GM18502 (cell line): Measurements from ENCODE around the gene SORCS3.
"Not testable (repeated sequence)": the region's sequence is repeated elsewhere in the genome, so short reads cannot be mapped to it uniquely, and the experiment has no call there.

Experiments used
- ATAC-seq: cut with Tn5 transposase; IDR thresholded peaks from one replicate; pipeline ENCODE4 v1.9.1; 2021; ENCODE audit warnings: mild to moderate bottlenecking; ENCODE audit not compliant: unreplicated experiment, poor library complexity

Gene SORCS3

DNA sequence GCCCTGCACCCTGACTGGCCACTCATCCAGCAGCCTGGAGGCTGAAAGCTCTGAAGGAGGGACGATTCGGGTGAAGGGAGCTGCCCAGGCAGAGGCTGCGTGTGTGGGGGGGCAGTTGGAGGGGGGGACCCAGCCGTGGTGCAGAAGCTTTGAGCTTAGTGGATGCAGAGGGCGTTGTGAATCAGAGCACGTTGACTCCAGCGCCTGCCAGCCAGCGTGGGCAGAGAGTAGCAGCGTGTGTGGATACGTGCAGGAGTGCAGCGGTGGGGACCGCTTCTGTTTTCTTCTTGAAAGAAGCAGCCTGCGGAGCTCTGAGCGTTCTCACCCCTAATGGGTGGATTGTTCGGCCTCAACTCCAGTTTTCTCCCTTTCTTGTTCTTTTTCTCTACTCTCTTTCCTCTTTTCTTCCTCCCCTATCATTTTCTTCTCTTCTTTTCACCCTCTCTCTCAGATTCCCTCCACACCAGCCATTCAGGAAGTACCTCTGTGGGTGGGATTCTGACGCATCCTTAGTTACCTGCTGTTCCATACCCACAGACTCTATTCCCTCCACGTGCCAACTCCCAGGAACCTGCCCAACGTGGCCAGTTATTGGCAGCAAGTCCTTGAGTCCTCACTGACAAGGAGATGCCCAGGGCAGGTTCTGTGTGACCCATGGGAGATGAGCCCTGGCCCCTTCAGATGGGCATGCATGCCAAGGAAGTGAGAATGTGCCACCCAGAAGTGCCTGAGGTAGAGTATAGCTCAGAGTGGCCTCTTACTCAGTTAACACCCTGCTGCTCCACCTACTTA lies 47.4 kb downstream of the SORCS3 start:
- ATAC-seq, result no peak

GRCh38 chr10:104689105-104689504 lies 48.0 kb downstream of the SORCS3 start:
- ATAC-seq, result no peak

DNA sequence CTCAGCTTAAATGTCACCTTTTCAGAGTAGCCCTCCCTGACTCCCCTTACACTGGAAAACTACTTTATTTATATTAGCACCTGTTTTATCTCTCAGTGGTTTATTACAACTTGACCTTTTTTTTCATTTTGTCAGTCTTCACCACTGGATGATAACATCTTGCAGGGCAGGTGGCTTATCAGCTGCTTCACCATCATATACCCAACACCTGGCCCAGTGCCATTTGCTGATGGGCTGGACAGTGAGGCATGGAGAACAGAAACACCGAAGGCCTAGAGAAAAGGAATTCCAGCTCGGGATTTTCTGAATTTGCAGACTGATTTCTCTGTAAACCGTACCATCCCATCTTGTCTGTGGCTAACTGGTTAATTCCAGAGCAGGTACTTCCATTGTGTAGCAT lies 48.5 kb downstream of the SORCS3 start:
- ATAC-seq, result no peak

- ATAC-seq, result no peak
Measured at GRCh38 chr10:104690101-104690500, 49.0 kb downstream of the SORCS3 start.

- ATAC-seq, result no peak
Measured at GRCh38 chr10:104690959-104691358, 49.9 kb downstream of the SORCS3 start.

DNA sequence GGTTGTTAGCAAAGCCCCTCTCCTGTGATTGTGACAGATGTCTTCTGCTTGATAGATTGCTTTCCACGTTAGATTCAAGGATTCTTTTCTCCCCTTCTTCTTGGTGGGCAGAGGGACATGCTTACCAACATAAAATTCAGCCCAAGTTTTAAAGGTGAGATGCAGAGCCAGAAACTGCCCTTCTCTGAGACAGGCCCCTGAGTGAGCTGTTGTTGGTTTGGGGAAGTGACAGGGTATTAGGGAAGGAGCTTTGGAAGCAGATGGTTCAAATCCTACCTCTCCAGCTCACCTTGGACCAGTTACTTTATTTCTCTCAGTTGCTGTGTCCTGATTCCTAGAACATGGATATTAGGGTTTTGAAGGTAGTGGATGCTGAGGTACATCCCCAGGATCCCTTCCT lies 53.0 kb downstream of the SORCS3 start:
- ATAC-seq, result no peak

GRCh38 chr10:104703262-104703661 lies 62.2 kb downstream of the SORCS3 start:
- not testable (repeated sequence) for ATAC-seq

- ATAC-seq, result no peak
Measured at GRCh38 chr10:104706886-104707285, 65.8 kb downstream of the SORCS3 start.

DNA sequence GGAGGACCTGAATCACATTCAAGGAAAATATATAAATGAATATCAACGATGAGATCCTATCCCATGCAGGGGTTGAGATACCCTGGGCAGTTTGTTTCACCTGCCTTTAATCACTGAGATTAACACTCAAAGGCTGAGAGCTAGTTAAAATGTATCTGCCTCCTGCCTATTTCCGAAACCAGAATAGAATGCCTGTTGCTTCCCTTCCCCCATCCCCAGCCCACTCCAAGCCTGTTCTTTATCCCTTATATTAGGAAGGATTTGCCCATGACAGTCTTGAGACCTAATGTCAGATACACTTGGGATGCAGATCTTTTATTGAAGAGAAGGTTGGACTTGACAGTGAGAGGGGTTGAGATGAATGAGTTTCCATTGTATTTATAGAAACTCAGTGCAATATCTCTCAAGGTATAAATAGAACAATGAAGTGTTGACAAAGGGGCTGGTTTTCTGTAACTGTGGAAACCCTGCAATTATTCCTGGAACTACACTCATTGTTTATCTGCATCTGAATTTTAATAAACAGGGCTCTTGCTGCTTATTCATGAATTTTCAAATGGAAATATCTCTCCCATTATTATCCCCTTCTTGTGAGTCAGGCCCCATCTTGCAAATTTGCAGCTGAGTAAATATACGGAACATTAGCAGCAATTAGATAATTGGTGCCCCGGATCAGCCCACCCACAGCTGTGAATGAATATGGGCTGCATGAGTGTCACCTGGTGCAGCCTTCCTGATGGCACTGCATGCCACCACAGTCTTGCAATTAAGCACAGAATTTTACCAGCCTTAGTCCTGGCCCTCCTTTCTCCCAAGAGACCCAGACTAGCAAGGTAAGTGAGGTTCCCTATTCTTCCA lies 66.7 kb downstream of the SORCS3 start:
- ATAC-seq, result no peak

GRCh38 chr10:104711302-104711721 lies 70.2 kb downstream of the SORCS3 start:
- ATAC-seq, result no peak

- ATAC-seq, result not testable (repeated sequence)
Measured at GRCh38 chr10:104730593-104730992, 89.5 kb downstream of the SORCS3 start.

GRCh38 chr10:104731192-104731591 lies 90.1 kb downstream of the SORCS3 start:
- no peak for ATAC-seq

DNA sequence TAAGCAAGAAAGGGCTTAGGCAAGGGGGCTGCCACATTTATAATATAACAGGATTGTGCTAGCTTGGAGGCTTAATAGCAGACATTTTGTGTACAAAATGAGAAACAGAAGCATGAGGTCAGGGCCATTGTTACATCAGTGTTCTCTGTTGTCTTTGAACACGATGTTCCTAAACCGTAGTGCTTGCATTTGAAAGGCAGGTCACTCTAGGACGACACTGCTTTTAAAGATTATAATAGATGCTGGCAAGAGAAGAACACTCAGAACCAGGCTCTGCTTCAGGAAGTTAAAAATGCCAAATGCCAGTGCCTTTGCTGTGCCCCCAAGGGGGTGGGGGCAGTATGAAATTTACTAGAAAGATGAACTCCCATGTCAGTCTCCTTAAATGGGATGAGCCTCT lies 91.1 kb downstream of the SORCS3 start:
- no peak for ATAC-seq

DNA sequence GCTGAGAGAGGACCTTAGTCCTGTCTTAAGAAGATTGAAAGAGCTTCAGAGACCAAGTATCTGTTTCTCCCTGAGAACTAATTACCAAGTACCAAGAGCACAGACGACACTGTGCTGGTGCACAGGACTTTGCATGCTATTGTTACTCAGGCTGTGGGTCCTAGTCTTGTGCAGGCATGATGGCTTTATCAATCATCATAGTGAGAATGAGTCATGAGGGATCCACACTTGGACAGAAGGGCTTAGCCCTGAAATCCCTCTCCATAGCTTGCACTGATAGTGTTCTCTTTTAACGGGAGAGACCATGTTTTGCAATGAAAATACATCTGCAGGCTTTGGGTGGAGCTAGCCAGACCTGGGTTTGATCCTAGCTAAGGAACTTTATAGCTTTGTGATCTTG lies 93.3 kb downstream of the SORCS3 start:
- no peak for ATAC-seq

DNA sequence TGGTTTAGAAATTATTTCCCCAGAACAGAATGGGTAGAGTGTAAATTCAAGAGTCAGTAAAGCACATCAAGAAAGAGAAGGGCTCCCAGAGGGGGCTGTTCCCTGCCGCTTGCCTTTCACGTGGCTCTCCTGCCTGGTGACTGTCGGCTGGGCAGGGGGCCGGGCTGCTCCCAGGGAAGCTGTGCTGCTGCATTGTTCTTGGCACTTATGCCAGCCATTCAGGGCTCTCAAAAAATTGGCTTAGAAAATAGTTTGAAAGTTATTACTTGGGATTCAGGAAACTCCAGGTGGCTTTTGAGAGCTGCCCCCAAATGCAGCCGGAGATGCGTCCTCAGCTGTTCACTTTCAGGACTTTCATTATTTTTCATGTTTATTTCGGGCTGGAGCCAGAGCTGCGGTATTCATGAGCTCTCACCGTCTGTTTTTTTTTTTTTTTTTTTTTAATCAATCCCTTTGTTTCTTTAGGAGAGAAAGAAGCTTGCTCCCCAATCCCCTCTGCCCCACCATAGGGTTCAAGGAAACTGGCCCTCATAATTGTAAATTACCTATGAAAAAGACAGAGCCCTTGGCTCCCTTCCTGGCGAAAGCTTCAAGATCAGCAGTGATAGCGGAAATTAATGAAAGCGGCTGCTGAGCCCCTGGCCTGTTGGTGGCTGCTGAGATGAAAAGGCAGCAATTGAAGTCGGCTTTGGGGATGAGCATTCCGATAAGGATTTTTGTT lies 94.1 kb downstream of the SORCS3 start:
- ATAC-seq, result no peak

- ATAC-seq, result no peak
Measured at GRCh38 chr10:104735757-104736391, 94.8 kb downstream of the SORCS3 start.

DNA sequence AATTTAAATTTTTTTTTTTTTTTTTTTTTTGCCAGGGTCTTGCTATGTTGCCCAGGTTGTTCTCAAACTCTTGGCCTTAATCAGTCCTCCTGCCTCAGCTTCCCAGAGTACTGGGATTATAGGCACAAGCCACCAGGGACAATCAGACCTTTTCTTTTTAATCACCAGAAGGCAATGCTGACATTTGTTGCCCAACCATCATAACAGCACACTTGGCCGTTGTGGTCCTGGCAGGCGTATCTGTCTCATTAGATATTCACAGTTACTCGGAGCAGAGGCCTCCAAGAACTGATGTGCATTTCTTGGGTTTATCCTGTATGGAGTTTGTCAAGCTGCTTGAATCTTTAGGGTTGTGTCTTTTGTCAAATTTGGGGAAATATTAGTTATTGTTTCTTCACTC lies 100.0 kb downstream of the SORCS3 start:
- ATAC-seq, result no peak

GRCh38 chr10:104744052-104744451 lies 103.0 kb downstream of the SORCS3 start:
- no peak for ATAC-seq

GRCh38 chr10:104750291-104750690 lies 109.2 kb downstream of the SORCS3 start:
- no peak for ATAC-seq

DNA sequence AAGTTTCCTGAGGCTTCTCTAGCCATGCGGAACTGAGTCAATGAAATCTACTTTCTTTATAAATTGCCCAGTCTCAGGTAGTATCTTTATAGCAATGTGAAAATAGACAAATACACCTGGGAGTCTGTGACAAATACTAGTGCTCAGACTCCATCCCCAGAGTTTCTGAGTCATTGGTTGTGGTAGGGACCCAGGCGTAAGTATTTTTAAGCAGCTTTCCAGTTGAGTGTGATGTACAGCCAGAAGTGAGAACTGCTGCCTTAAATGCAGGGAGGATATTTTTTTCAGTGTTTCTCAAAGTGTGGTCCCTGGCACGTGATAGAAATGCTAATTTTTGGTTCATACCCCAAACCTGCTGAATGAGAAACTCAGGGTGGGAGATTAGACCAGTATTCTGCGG lies 121.7 kb downstream of the SORCS3 start:
- peak; percentile 64 for ATAC-seq
